ENCODE data around the gene TNFAIP8L3.

Gene TNFAIP8L3

DNA sequence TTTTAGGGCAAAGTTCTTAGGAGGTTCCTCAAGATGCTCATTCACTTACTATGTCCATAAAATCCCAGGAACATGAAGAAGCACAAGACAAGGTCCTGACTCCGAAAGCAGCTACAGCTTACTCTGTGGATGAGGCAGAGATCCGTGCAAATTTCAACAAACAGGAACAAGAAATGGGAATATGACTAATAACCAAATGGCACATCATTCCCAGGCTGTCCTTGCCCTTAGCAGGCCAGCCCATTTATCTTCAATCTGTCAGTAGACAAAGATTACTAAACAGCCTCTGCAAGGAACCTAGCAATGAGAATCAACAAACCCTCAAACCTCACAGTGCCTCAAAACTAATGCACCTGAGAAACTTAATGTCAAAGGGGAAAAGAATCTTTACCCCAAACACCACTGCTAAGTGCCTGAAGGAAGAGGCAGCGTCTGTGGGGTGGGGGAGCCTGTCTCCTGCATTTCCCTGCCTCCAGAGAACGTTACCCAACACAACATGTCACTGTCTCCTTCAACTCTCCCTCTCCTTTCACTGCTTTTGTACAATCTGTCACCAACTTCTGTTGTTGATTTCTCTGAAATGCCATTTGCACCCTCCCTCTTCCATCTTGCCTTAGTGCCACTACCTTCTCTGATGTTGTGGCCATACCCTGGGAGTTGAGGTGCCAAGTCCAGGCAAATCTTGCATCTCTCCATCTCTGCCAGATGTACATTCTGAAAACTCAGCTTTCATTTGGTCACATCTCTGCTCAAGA, 4.8 kb downstream of the TNFAIP8L3 start:
- DNase-seq (ENCODE audit: low read depth), result peak; percentile 81

DNA sequence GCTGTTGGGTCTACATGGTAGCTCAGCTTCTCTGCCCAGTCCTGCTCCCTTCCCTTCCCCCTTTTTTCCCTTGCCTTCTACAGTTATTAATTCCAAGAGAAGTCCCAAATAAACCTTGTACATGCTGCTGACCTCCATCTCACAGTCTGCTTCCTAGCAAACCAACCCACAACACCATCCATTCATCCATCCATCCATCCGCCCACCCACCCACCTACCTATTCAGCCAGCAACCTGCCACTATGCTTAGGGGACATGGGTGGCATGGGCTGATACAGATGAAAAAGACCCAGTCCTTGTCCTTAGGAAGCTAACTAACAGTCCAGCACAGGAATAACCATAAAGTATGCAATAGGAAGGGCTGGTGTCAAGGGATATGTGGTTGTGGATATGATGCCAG, 5.7 kb downstream of the TNFAIP8L3 start:
- no peak for DNase-seq (ENCODE audit: low read depth)

DNA sequence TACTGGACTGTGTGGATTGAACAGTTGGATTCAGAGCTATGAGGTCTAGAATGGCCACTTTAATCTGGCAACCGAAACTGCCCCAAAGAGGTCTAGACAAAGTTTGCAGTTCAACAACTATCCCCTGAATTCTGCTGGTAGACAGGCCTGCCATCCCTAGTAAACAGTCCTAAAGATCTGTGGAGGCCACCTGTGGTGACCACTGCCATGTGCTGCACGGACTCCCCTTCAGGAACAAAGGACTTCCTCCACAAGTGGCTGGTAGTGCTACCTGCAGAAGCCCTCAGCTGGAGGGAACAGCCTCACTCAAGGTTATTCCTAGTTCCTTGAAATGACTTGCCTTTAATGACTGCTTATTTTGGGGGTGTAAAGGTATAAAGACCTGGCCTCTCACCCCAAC, 6.1 kb downstream of the TNFAIP8L3 start:
- no peak for DNase-seq (ENCODE audit: low read depth)

DNA sequence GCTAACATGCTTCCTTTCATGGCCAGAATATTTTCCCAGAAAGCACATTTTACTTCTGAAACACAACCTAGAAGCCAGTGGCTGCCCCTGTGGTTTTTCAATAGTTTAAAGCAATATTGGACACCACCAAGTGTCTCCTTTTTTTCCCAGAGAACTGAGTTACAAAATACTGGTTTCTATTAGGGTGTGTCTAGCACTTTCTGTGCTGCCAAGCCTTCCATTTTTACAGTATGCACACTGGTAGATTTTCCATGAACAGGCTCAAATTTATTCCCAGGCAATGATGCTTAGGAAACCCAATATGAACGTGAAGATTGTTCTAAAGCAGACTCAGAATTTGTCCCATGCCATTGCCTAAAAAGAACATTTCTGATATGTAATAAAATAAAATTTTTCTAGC, 7.2 kb downstream of the TNFAIP8L3 start:
- no peak for DNase-seq (ENCODE audit: low read depth)

DNA sequence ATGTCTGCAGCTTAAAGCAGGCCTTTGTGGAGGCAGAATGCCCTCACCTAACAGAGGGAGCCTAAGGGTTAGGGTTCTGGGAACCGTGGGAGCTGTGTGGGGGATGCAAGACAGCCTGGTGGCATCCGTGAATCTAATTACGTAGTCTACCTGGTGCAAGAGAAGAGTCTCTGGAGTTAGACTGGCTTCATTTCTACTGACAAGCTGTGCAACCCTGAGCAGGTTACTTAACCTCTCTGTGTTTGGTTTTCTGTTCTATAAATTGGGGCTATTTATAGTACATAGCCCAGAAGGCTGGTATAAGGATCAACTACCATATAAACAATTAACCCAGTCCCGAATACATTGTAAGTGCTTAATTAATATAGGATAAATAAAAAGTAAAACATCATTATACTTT, 8.3 kb downstream of the TNFAIP8L3 start:
- DNase-seq (ENCODE audit: low read depth), result no peak

DNA sequence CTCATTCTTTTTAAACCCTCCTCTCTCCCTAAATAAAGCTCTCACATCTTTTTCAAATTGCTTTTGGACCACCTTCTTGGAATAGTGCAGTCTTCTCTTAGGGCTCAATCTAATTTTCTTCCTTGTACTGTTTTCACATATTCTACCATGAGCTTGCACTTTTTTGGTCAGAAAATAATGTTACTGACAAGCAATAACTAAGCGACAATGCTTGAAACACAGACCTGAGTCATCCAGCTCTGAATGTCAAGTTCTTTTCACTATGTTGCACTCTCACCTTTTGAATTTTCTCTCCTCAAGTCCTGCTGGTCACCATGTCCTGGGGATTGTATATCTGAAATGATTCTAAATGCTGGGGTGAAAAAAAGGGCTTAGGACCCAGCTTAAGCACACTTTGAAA, 8.9 kb downstream of the TNFAIP8L3 start:
- peak; percentile 41 for DNase-seq (ENCODE audit: low read depth)

DNA sequence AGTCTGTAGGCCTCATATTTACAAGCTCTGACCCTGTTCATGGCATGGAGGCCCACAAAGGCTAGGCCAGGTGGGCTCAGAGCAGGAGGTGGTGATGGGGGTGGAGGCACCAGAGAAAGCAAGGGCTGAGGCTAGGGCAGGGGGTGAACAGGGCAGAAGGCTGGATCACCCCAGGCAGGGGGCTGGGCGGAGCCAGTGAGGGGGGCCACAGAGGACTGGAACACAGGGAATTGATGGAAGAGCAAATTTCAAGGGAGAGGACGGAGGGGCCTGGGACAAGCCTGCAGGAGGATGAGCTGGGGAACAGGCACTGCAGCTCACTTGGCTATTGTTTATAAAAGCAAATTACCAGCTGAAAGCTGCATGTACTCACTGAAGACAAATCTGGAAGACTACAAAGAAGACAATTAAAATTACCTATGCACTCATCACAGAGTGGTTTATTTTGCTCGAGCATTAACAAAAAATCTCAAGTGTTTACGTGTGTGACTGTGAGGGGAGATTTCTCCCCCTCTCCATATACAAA, 11.0 kb downstream of the TNFAIP8L3 start:
- no peak for DNase-seq (ENCODE audit: low read depth)

DNA sequence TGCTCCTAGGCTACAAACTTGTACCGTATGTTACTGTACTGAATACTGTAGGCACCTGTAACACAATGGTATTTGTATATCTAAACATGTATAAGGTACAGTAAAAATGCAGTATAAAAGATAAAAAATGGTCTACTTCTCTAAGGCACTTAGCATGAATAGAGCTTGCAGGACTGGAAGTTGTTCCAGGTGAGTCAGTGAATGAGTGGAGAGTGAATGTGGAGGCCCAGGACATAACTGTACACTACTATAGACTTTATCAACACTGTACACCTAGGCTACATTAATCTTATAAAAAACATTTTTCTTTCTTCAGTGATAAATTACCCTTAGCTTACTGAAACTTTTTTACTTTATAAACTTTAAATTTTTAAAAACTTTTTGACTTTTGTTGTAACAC, 12.5 kb downstream of the TNFAIP8L3 start:
- DNase-seq (ENCODE audit: low read depth), result no peak

DNA sequence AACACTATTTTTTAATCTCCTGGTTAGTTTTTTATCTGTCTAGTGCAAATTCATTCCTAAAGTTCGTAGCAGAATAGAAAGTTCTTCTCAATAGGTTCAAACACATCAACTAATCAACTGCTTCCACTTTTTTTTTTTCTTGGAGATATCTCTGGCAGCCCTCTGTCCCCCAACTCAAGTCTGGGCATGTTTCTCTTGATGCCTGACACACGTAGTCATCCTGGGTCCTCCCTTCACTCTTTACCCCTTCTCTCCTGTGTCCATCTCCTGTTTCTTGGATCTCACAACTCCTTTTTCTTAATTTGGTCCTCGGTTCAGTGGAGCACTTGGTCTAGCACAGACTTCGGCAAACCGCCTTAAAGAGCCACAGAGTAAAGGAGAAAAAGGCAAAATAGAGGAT, 14.4 kb downstream of the TNFAIP8L3 start:
- DNase-seq (ENCODE audit: low read depth), result no peak

DNA sequence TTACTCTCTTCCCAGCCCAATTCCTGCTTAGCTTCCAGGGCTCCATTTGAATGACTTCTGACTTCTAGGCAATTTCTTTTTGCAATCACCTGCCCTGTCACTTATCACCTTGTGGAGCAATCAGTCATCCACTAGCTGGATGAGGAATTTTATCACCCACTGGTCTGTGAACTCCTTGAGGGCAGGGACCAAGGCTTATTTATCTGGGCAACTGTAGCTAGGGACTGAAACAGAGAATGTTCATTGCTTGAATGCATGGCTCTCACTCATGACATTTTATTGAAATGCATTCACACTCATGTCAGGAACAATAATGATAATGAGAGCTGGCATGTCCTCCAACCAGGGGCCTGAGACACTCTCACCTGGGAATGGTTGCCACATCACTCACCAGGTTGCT, 15.5 kb downstream of the TNFAIP8L3 start:
- DNase-seq (ENCODE audit: low read depth), result no peak

DNA sequence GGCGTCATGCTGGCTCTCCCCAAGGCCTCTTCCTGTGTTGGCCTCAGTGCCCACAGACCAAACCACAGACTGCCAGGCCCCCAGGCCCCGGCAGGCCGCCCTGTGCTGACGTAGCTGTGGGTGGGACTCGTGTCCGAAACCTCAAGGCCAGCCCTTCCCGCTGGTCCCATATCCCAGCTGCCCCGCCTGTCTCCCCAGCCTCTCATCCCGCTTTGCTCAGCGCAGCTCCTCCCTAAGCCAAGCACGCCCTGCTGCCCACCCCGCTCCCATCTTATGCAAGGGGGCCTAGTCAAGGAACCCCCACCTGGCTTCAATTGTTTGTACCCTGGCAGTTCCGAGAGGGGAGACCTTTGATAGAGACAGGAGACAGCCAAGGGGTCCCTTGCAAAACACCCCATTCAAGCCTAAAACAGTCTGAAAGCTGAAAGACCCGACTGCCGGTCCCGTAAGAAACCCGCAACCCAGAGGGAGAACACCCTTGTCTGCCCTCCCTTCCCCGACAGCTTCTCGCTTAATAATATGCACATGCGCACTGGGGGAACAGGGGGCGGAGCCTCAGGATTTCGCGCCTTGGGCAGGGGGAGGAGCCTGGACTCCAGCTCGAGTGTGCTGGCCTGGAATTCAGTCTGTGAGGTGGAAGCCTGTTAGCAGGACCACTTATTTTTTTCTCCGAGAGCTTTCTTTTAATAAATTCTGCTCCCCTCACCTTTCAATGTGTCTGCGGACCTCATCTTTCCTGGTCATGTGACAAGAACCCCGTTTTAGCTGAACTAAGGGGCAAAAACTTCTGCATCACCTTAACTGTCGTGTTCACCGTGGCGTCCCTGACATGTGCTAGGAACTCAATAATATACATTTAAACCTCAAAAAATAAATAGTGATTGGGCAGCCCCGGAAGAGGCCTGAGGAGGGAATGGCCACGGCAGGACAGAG, 17.2 kb downstream of the TNFAIP8L3 start:
- DNase-seq (ENCODE audit: low read depth), result peak; percentile 95

DNA sequence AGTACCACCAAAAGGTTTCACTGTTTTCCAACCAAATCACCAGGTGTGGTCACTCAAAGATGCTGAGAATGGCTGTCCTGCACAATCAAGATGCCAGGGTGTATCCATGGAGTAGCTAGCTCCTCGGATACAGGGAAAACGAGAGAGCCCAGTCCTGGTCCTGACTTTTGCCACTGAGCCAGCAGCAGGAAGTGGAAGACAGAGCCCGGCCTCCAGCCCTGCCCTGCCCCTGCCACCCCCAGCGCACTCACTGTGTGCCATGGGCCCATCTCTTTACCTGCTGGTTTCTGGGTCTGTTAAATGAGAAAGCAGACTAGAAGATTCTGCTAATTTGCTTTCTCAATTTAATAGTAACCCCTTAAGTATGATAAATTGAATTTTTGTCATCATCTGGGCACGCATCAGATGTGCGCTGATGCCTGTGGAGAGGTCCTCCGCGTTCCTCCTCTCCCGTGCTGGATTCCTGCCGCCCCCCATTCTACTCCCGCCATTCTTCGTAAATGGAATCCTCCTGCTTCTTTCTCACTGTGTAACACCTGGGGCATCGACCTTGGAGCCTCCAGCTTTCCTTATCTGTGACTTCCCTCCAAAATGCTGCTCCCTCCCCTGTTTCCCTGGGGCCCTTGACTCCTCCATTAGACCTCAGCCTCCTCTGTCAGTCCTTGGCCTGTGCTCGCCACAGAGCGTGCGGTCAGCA, 18.0 kb downstream of the TNFAIP8L3 start:
- no peak for DNase-seq (ENCODE audit: low read depth)

DNA sequence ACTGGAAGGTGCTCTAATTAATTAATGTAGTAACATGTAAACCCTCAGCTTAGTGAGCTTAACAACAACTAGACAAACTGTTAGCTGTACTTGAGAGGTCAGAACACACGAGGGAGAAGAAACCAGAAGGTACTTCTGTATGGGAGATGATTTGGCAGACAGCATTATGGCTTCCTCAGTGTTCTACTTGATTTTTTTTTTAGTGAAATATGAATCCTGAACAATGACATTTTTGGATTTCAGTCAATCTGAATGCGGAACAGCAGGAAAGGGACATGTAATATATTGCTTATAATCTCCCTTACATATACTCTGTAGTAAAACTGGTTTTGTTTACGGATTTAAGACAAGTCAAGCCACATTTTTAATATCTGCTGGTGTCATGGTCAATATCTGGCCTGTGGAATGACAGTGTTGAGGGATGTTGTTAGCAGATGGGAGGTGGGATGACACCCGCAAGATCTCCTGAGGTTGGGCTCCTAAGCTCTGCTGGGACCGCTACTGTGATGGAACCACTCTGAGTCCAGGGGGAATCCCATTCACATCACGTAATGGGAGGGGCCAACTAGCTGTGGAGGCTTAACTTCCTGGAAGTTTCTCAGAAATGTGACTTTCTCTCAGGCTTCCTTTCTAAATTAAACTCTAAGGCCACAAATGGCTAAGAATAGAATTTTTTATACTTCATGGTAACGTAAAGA, 18.7 kb downstream of the TNFAIP8L3 start:
- no peak for DNase-seq (ENCODE audit: low read depth)

DNA sequence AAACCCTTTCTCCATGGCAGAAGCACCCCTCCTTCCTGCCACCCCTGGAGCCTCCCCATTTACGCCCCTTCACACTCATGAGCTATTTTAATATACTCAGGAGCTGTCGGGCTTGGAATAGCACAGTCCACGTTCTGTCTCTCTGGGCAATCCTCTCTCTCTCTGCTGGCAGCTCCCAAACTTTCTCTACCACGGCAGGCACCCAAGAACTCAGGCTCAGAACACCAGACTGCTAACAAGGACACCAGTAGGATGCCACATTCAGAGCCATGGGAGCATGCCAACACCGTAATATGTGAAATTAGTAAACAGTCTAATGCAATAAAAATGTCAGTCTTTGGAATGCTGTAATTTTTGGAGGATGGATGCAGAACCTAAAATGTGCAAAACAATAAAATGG, 19.3 kb downstream of the TNFAIP8L3 start:
- no peak for DNase-seq (ENCODE audit: low read depth)

DNA sequence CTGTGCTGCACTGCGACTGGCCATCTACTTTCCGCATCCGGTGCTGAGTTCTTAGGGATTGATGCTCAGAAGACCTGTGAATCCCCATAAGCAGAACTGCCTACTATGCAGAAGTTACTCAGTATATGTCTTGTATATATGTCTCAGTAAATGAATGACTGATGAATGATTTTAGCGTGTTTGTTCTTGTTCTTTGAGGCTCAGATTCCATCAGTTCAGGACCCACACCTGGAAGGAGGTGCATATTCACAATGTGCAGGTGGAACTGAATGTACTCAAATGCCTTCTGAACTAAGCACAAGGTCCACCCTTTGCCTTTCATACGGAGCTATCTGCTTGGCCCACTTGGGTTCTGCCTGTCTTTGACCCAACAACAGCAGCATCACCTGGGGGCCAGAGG, 19.8 kb downstream of the TNFAIP8L3 start:
- no peak for DNase-seq (ENCODE audit: low read depth)

DNA sequence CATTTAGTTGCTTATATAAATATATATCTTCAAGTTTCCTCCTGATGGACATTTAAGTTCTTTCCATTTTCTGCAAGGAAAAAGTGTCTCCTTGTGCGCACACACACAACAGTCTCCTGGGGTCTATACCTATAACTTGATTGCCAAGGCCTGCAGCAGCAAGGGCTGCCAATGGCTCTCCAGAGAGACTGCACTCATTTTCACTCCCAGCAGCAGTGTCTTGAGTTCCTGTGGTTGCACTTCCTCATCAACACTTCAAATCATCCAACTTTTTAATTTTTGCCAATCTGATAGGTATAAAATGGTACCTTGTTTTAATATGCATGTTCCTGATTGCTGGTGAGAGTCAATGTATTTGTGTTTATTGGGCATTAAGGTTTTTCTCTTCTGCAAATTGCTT, 23.1 kb downstream of the TNFAIP8L3 start:
- DNase-seq (ENCODE audit: low read depth), result no peak

DNA sequence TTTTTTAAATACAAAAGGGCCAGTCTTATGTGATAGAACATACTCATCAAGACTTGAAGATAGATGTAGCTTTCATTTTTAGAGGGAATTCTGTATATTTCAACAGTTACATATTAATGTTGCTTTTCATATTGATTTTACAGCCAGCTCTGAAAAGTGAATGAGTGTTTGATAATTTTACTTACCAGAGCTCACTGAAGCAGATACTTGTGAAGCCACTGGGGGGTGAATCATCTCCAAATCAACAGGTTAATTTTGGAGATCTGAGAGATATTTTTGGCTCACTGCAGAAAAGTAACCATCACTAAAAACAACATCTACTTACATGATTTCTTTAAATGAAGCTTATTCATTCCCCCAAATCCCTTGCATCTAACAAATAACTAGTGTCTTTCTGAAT, 24.7 kb downstream of the TNFAIP8L3 start:
- no peak for DNase-seq (ENCODE audit: low read depth)

DNA sequence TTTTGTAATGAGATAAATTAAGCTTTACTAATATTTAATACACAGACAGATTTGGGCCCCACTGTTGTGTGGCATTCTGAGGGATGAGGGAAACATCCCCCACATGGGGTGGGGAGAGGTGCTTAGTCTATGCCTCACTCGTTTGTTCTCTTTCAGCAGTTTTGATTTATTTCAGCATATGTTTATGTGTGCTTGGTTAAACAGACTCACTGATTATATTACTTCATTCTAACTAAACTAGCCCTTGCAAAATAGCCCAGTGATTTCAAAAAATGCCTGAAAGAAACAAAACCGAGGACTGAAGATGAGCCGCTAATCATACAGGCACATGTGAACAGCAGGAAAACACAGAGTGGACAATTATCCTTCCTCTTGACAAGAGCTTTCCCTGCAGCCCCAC, 27.2 kb downstream of the TNFAIP8L3 start:
- peak; percentile 93 for DNase-seq (ENCODE audit: low read depth)

DNA sequence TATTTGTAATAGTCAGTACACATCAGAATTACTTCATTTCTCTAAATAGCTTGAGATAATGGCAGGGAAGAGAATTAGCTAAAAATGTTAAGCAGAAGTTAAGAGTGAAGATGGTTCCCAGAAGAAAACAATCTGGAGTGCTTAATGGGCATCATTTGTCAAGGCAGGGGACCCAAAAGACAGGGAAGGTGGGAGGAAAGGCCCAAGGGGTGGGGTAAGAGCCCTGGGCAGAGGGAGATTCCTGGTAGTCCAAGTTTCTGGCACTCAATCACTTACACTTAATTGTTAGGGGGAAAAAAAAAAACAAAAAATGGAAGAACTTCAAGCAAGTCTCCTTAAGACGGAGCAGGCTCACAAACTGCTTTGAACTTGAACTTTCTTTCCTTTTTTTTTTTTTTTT, 28.9 kb downstream of the TNFAIP8L3 start:
- no peak for DNase-seq (ENCODE audit: low read depth)

DNA sequence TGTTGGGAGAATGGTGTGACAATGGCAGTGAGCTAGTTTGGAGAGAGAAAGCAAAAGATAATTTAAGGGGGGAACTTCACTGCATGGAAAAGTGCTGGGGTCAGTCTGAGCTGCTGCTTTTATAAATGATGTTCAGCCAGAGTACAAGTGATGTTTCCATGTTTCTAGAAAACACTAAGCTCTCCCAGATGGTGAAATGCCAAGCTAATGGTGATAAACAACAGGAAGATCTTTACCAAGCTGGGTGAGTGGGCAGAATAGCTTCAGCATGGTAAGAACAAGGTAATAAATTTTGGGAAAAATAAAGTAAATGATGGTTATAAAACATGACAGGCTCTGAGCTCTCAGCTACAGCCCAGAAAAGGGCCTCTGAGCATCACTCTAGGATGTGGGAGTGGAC, 29.4 kb downstream of the TNFAIP8L3 start:
- DNase-seq (ENCODE audit: low read depth), result peak; percentile 60

DNA sequence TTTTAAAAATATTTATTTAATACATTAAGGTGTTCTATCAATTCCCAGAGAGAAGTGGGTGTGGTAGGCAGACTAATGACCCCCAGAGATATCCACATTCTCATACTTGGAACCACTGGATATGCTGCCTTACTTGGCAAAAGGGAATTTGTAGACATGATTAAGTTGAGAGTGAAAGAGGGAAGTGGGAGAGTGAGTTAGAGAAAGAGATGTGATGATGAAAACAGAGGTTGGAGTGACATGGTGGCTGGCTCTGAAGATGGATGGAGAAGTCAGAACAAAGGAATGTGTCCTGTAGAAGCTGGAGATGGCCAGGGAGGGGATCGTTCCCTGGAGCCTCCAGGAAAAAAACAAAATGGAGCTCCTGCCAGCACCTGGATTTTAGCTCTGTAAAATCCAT, 32.0 kb downstream of the TNFAIP8L3 start:
- DNase-seq (ENCODE audit: low read depth), result no peak
